Left colon (tissue), 2 donors: ENCODE data around the gene CRB1. TPM values are rescaled to one million over a fixed set of nuclear protein-coding genes. Genes with fewer than 3 reads are reported as not detected.

Source experiments
- ATAC-seq: fragments of 200-7000 bp; cut with Tn5 transposase; one replicate; pipeline ENCODE4 v1.9.1; 2020; ENCODE audit warnings: mild to moderate bottlenecking, moderate library complexity
- DNase-seq, 2 donors: peaks; one replicate each; pipeline ENCODE4 v3.0.0-alpha.2; 2020
- intact Hi-C, 2 donors: fragments of 100-400 bp; cut with DNase I in 1 of 2; cut with micrococcal nuclease in 1 of 2; formaldehyde crosslinking; loops; one replicate each; pipeline versions ENCODE4 v1.11.2 to v1.14.0; 2022; cut with DNase I, micrococcal nuclease
- total RNA-seq, 2 donors: library from RNA; stranded (reverse); fragmentation: NEBNext Ultra II Directional; extraction: Animal tissue kit (Norgen Biotek cat#: 25700); gene quantifications; one replicate each; pipeline ENCODE4 v1.2.1, GENCODE V29; 2021
- donor health status: DM: no; HTN: no; CAD: no.
- donor health status: DM: yes; HTN: yes; CAD: no.

CRB1 gene
- total RNA-seq, 2 donors from 2014 or later = 0.11 TPM; not detected in 1

- DNase-seq = no peak
- ATAC-seq = no peak
- intact Hi-C loops = no loop called here
These were observed 18.6 kb downstream of the CRB1 start for GRCh38 chr1:197286634-197287033.

DNA sequence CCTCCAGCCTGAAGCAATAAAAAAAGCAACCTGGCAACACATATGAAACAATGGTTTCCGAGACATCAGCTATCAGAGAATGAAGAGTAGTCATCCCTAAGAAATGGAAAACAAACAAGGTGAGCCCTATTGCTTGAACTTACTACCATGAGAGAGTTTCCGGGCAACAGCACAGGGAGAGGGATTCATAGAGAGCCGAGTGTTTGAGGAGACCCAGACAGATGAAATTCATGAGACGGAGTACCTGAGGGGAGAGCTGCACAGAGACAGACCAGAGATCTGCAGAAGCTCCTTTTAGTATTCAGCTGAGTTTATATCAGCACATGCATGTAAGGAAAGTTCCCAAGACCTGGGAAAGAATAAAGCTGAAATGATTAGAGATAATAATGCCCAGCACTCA lies 19.8 kb downstream of the CRB1 start:
- ATAC-seq = no peak
- DNase-seq = no peak
- intact Hi-C loops = no loop called here

DNA sequence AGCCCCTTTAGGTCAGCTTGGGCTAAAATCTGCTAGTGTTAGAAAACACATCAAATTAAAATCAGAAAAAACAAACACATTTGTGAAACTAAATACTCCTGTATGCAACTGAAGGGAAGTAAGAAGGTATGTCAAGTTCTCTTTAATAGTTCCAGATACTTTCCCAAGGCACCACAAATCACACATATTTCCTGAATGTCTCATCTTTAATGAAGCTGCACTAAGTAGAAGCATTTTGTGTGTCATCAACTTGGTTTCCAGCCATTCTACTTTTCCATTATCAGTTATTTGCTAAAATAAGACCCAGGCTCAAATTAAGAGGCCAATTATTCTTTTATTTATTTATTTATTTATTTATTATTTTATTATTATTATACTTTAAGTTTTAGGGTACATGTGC lies 34.7 kb downstream of the CRB1 start:
- intact Hi-C loops = no loop called here

DNA sequence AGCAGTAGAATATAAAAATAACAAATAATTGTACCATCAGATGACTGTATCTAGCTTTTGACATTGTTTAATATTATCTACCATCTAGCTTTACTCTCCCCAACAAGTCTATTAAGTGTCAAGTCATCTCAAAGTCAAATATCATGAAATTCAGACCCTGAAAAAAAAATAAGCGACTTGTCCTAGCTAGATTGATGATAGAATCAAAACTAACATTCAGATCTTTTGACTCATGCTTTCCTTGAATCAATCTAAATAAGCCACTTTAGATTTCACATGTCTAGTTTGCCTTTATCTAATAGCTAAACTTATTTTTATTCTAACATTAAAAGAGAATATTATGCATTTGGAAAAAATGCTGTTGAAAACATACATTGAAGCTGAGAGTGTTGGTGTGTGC lies 35.4 kb downstream of the CRB1 start:
- intact Hi-C loops = no loop called here
- no peak for DNase-seq
- ATAC-seq = no peak

More for the DNA sequence above, 34.7 kb downstream of the CRB1 start:
- DNase-seq (no peak), ATAC-seq (no peak)

DNA sequence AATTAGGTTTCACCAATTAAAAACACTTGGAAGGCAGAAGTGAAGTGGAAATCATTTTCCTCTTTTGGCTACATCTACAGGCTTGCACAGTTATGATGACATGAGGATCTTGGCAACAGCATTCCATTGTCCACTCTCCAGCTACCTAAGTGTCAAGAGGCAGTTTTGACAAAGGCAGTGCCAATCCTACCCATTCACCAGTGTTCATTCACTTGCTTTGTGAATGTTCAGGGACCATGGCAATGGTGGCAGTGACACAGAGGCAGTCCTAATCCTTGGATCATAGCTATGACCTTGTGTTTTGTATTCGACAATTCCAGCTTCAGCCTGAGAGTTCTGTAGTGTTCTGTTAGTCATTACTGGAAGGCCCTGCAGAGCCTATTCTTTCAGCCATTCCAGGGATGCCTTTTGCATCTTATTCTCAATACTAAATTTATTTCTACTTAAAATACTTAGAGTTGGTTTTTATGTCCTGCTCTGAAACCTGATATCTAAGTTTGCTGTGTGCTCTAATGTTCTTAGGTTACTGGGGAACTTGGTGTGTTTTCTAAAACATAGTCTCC lies 36.7 kb downstream of the CRB1 start:
- intact Hi-C loops = no loop called here
- DNase-seq (no peak), ATAC-seq (no peak)

- intact Hi-C loops = no loop called here
- no peak for ATAC-seq
- no peak for DNase-seq
These were observed 37.9 kb downstream of the CRB1 start for GRCh38 chr1:197305925-197306324.

DNA sequence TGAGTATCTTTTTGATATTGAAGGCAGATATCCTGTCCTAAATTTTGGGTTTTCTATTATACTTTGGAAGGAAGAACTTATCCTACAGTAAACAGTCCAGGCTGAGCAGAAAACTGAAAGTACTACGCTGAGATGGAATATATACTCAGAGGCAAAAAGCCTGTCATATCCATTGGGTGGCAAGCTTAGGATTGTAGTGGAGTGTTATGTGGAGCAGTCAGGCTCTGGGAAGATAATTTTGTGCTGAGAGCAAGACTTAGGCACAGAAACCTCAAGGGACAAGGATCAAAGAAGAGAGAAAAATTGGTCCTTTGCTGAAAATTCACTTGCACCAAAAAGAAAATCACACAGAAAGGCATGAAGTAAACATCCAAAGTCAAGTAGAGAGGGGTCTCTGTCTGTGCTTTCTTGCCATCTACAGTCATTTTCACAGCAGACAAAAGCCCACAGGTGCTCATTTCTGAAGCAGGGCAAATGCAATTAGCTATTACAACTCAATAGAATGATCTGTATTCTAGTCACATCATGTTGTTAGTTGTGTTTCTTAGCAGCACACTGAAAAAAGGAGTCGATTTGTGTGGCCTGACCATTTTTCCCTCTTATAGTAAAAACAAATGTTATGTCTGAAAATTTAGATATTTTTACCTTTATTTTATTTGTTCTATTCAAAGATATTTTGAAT lies 38.5 kb downstream of the CRB1 start:
- intact Hi-C loops = no loop called here
- no peak for DNase-seq
- ATAC-seq = no peak

DNA sequence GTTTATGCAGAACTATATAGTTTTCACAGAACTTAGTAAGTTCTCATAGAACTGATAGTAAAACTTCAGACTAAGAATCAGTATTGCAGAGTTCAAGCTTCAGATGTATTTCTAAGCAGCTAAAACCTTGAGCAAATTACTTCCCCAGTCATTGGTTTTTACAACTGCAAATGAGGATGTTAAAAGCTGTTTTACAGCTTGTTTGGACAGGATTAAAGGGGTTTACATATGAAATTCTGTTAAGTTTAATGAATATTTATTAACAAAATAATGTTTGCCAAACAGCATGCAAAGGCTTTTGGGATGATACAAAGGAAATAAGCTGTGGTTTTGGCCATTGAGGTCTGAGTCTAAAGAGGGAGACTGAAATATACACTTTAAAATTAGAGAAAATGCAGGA lies 39.1 kb downstream of the CRB1 start:
- ATAC-seq = no peak
- intact Hi-C loops = no loop called here
- no peak for DNase-seq

GRCh38 chr1:197307551-197307950 lies 39.5 kb downstream of the CRB1 start:
- DNase-seq = no peak
- no peak for ATAC-seq
- intact Hi-C loops = no loop called here

- DNase-seq = no peak
- intact Hi-C loops = no loop called here
- ATAC-seq = no peak
These were observed 43.0 kb downstream of the CRB1 start for GRCh38 chr1:197311081-197311480.

GRCh38 chr1:197312163-197312562 lies 44.1 kb downstream of the CRB1 start:
- no peak for ATAC-seq
- intact Hi-C loops = no loop called here
- DNase-seq = no peak

DNA sequence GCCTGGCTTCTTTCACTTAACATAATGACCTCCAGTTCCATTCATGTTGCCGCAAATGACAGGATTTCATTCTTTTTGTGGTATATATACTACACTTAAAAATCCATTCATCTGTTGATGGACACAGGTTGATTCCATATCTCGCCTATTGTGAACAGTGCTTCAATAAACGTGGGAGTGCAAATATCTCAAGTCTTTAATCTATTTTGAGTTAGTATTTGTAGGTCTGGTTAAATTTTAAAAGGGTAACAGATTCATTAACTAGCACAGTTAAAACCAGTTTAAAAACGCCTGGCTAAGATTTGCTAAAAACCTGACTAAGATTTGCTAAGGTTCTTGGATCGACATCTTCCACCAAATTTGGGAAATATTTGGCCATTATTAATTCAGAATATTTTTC lies 45.7 kb downstream of the CRB1 start:
- ATAC-seq (no peak), DNase-seq (no peak)
- intact Hi-C loops = no loop called here

- ATAC-seq = no peak
- no peak for DNase-seq
- intact Hi-C loops = no loop called here
These were observed 46.6 kb downstream of the CRB1 start for GRCh38 chr1:197314682-197315081.

DNA sequence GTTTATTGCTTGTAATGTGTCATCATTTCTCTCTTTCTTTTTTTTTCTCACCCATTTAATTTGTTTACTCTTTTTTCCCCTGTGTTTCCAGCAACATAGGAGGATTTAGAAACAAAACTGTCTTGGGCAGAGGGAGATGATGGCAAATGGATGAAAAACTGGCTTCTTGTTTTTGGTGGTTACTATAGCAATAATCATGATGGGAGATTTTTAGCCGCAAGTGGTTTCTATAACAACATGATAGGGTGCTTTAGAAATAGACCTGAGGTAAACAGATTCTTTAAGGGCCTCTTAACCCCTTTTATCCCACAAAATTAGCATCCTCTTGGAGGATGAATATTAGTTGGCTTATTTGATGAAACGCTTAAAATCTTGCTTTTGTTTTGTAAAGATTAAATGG lies 51.6 kb downstream of the CRB1 start:
- ATAC-seq = no peak
- DNase-seq = no peak

DNA sequence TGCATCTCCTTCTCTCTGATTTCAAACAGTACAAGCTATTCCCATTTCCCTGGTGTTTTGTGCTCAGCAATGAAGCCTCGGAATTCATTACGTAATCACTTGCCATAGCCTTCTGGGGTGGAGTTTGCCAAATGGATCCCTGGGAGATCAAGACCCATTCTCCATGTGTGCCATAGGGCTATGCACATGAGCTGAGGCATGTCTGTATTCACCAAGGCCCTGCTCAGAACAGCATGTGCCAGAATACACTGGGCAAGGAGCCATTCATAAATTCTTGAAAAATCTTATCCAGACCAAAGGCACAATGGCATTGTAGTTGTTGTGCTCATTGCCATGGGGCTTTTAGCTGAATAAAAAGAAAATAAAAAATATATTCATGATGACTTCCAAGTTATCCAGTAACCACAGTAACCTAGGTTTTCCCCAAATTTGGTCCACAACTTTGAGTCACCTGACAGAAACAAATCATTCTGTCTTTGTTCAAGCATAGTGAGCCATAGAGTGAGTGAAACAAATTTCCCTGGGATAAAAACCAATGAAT lies 53.0 kb downstream of the CRB1 start:
- intact Hi-C loops = no loop called here
- no peak for DNase-seq
- ATAC-seq = no peak

More for the DNA sequence above, 51.6 kb downstream of the CRB1 start:
- intact Hi-C loops = no loop called here

DNA sequence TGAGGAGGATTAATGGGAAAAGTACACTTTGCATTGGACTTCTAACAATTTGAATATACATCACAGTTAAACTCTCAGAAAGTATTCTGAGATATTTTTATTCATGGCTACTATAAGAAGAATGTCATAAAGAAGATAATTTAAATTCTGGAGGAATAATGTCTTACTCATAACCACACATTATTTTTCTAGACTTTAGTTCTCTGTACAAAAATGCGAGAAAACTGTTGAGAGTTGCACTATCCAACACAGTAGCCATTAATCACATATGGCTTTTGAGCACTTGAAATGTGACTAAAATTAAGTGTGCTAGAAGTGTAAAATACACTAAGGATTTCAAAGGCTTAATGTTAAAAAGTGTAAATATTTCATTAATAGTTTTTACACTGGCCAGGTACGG lies 53.8 kb downstream of the CRB1 start:
- ATAC-seq = no peak

DNA sequence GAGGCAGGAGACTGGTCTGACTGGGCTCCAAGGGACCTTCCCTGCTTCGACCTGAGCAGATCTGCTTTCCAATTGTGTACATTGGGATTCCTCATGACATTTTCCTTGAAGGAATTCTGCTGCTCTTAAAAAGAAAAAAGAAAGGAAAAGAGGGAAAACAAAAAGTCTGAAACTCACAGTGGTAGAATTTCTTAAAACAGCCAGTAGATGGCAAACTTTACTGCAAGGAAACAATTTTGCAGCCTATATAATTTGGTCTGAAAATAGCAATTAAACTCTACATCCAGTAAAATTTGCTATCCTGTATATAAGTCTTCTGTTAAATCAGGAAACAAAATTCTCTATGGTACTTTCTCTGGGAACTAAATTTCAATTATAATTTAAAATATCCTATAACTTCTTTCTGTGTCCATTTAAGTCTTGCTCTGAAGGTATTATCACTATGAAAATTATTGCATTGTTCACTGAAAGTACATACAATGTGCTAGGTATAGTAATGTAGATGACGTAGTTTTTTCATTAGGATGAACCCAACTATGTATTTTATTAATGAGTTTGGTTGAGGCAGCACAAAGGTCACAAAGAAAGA lies 59.8 kb downstream of the CRB1 start:
- intact Hi-C loops = no loop called here
- ATAC-seq = no peak
- DNase-seq = no peak

More for the DNA sequence above, 53.8 kb downstream of the CRB1 start:
- intact Hi-C loops = no loop called here
- no peak for DNase-seq

GRCh38 chr1:197330213-197330612 lies 62.2 kb downstream of the CRB1 start:
- intact Hi-C loops = no loop called here
- ATAC-seq (no peak), DNase-seq (no peak)

DNA sequence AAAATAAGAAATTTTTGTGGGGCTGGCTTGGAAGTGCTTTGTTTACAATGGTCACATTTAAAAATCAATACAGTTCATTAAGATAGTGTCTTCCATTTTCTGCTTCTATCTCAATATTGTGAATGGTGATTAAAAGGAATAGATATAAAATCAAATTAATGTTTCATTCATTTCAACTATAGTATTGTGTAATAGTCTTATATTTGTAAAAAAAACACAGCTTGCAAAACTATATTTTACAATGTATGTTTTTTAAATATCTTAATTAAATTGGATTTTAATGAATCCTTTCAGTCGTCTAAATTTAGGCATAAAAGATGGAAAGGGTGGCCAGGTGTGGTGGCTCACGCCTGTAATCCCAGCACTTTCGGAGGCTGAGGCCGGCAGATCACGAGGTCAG lies 63.5 kb downstream of the CRB1 start:
- ATAC-seq (no peak), DNase-seq (no peak)
- intact Hi-C loops = no loop called here

GRCh38 chr1:197333041-197333440 lies 65.0 kb downstream of the CRB1 start:
- intact Hi-C loops = no loop called here
- DNase-seq = no peak
- no peak for ATAC-seq
